Hippocampal formation (tissue), 2 donors: ENCODE measurements around the gene OR52E4.

ENCODE experiments used
- DNase-seq, 2 donors: peaks; one replicate each; lab custom pipeline; 2025; lab: John Stamatoyannopoulos, UW

The OR52E4 gene

DNA sequence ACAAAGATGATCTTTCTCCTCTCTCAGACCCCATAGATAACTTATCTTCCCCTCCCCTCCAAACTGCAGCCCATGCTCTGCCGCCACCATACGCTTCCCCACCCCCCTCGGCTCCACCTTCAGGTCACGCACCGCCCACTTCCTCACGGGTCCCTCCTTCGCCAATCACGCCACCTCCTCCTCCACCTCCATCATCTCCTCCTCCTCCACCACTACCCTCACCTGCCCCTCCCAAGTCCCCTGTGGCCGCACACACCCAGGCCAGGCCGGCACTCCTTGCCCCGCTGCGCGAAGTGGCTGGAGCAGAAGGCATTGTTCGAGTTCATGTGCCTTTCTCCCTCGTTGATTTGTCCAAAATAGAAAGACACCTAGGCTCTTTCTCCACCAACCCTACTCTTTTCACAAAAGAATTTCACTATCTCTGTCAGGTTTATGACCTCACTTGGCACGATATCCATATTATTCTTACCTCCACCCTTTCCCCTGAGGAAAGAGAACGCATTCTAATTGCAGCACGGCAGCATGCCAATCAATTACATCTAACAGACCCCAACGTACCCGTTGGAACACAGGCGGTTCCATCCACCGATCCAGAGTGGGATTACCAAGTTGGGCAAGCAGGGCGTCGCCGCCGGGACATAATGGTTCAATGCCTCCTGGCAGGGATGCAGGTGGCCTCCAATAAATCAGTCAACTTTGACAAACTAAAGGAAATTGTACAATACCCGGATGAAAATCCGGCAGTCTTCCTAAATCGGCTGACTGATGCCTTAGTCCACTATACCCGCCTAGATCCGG, 49.3 kb downstream of the OR52E4 start:
- no peak for DNase-seq

DNA sequence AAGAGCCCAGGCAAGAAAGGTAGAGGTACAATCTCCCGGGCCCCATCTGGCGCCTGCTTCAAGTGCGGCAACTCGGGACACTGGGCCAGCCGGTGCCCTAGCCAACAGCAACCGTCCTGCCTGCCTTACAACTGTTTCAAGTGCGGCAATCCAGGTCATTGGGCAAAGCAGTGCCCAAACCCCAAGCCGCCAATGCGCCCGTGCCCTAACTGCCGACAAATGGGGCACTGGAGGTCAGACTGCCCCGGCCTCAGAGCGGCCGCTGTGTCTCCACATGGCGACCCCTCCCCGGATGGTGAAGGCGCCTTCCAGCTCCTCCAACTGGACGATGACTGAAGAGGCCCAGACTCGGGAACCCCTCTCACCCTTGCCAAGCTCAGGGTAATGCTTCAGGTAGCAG, 50.2 kb downstream of the OR52E4 start:
- DNase-seq = no peak

DNA sequence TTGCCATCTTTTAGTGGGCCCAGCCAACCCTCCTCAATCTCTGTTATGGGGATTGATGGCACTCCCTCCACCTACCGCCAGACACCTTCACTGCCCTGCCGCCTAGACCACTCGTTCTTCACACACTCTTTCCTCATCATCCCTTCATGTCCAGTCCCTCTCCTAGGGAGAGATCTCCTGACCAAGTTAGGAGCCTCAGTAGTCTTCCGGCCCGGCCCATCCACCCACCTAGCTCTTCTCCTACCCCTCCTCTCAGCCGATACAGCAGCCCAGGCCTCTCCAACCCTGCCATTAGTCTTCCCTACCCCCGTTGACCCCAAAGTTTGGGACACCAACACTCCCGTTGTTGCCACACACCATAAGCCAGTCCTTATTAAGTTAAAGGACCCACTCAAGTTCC, 50.6 kb downstream of the OR52E4 start:
- DNase-seq = no peak

DNA sequence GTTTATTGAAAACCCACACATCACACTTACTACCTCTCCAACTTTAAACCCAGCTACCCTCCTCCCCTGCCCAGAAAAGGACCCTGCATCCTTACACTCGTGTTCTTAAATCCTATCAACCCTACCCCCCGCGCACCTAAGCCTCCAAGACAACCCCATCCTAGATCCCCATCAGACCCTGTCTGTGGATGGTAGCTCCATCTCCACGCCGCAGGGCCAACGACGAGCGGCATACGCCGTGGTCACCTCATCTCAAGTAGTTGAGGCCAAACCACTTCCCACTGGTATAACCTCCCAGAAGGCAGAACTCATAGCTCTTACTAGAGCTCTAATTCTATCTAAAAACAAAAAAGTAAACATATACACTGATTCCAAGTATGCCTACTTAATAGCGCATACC, 52.2 kb downstream of the OR52E4 start:
- DNase-seq = no peak

DNA sequence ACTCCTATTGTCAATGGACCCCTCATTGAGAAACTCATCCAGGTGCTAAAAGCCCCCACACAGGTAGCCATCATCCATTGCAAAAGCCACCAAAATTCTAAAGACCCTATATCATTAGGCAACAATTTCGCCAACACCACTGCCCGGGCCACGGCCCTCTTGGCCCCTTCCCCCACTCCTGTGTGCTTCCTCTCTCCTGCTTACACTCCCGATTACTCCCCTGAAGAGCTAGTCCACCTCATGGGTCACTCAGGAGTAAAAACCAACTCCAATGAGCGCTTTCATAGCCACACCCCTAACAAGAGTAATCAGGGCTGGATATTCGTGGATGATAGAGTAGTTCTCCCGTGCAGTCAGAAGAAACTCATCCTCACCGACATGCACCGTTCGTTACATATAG, 52.7 kb downstream of the OR52E4 start:
- DNase-seq = no peak
